H9 (cell line): ENCODE results near the gene FGFBP3. TPM values are rescaled to one million over a fixed set of nuclear protein-coding genes. Genes with fewer than 3 reads are reported as not detected.

Experiments used
- DNase-seq: peaks from one replicate; pipeline ENCODE4 v3.0.0-alpha.2; 2017
- H2AFZ ChIP-seq: one replicate; pipeline ENCODE4 v1.6.1; 2013; ENCODE audit warnings: mild to moderate bottlenecking, low read length, control low read depth, moderate library complexity
- H2AK5ac ChIP-seq: 2 replicates; pipeline ENCODE4 v1.6.1; 2013; ENCODE audit warnings: low read length, control low read depth, mixed read lengths; ENCODE audit not compliant: insufficient read length
- H2BK120ac ChIP-seq: one replicate; pipeline ENCODE4 v1.6.1; 2013; ENCODE audit warnings: low read depth, mild to moderate bottlenecking, low read length, control low read depth, inconsistent platforms; ENCODE audit not compliant: poor library complexity, severe bottlenecking
- H2BK12ac ChIP-seq: 2 replicates; pipeline ENCODE4 v1.6.1; 2013; ENCODE audit warnings: low read length, control low read depth, mixed read lengths, low read depth; ENCODE audit not compliant: insufficient read length
- H2BK15ac ChIP-seq: 2 replicates; pipeline ENCODE4 v1.6.1; 2013; ENCODE audit warnings: low read depth, low read length, control low read depth
- H2BK20ac ChIP-seq: one replicate; pipeline ENCODE4 v1.6.1; 2013; ENCODE audit warnings: low read depth, mild to moderate bottlenecking, low read length, control low read depth, inconsistent platforms; ENCODE audit not compliant: poor library complexity, severe bottlenecking
- H2BK5ac ChIP-seq: 2 replicates; pipeline ENCODE4 v1.6.1; 2013; ENCODE audit warnings: low read length, control low read depth, mixed read lengths; ENCODE audit not compliant: insufficient read length
- H3K14ac ChIP-seq: 2 replicates; pipeline ENCODE4 v1.6.1; 2013; ENCODE audit warnings: low read length, control low read depth; ENCODE audit not compliant: insufficient read depth
- H3K18ac ChIP-seq: 2 replicates; pipeline ENCODE4 v1.6.1; 2013; ENCODE audit warnings: low read depth, mild to moderate bottlenecking, mixed read lengths, low read length, control low read depth; ENCODE audit not compliant: insufficient read length
- H3K23ac ChIP-seq: 2 replicates; pipeline ENCODE4 v1.6.1; 2013; ENCODE audit warnings: low read length, control low read depth, mixed read lengths, low read depth; ENCODE audit not compliant: insufficient read length
- H3K23me2 ChIP-seq: 2 replicates; pipeline ENCODE4 v1.6.1; 2013; ENCODE audit warnings: low read depth, mild to moderate bottlenecking, mixed read lengths, low read length, control low read depth; ENCODE audit not compliant: insufficient read length, poor library complexity, severe bottlenecking
- H3K27ac ChIP-seq: 2 replicates; pipeline ENCODE4 v1.5.1; 2013; ENCODE audit warnings: low read length, control low read depth, mixed read lengths, low read depth; ENCODE audit not compliant: insufficient read length
- H3K27me3 ChIP-seq: 2 replicates; pipeline ENCODE4 v1.6.1; 2013; ENCODE audit warnings: low read length, control low read depth, inconsistent platforms; ENCODE audit not compliant: insufficient read depth
- H3K4ac ChIP-seq: 2 replicates; pipeline ENCODE4 v1.6.1; 2013; ENCODE audit warnings: low read depth, mild to moderate bottlenecking, control low read depth, inconsistent platforms, low read length, moderate library complexity
- H3K4me1 ChIP-seq: 2 replicates; pipeline ENCODE4 v1.6.1; 2013; ENCODE audit warnings: low read length, control low read depth, inconsistent platforms; ENCODE audit not compliant: insufficient read depth
- H3K4me2 ChIP-seq: 2 replicates; pipeline ENCODE4 v1.6.1; 2013; ENCODE audit warnings: low read length, control low read depth, mixed read lengths; ENCODE audit not compliant: insufficient read length, insufficient read depth
- H3K56ac ChIP-seq: 2 replicates; pipeline ENCODE4 v1.6.1; 2013; ENCODE audit warnings: low read depth, mild to moderate bottlenecking, mixed read lengths, low read length, control low read depth; ENCODE audit not compliant: insufficient read length
- H3K79me1 ChIP-seq: 2 replicates; pipeline ENCODE4 v1.6.1; 2013; ENCODE audit warnings: low read depth, mild to moderate bottlenecking, moderate library complexity, low read length, control low read depth, inconsistent platforms; ENCODE audit not compliant: insufficient read depth, poor library complexity, severe bottlenecking
- H3K79me2 ChIP-seq: 2 replicates; pipeline ENCODE4 v1.6.1; 2013; ENCODE audit warnings: low read length, control low read depth, inconsistent platforms; ENCODE audit not compliant: insufficient read depth
- H3K9ac ChIP-seq: 2 replicates; pipeline ENCODE4 v1.6.1; 2013; ENCODE audit warnings: low read length, control low read depth, mixed read lengths; ENCODE audit not compliant: insufficient read length; ENCODE audit errors: extremely low read depth
- H3K9me3 ChIP-seq: one replicate; pipeline ENCODE4 v1.6.1; 2013; ENCODE audit warnings: low read depth, low read length, inconsistent platforms; ENCODE audit not compliant: control insufficient read depth
- H3T11ph ChIP-seq: one replicate; pipeline ENCODE4 v1.6.1; 2013; ENCODE audit warnings: mild to moderate bottlenecking, low read length, control low read depth, inconsistent platforms
- H4K20me1 ChIP-seq: one replicate; pipeline ENCODE4 v1.6.1; 2013; ENCODE audit not compliant: control insufficient read depth, insufficient read length, insufficient read depth
- H4K5ac ChIP-seq: 2 replicates; pipeline ENCODE4 v1.6.1; 2013; ENCODE audit warnings: low read depth, mild to moderate bottlenecking, mixed read lengths, low read length, control low read depth; ENCODE audit not compliant: insufficient read length
- H4K8ac ChIP-seq: replicated peaks from 2 replicates; pipeline ENCODE4 v1.6.1; 2013; ENCODE audit warnings: low read length, control low read depth, mixed read lengths, low read depth; ENCODE audit not compliant: insufficient read length
- H4K91ac ChIP-seq: 2 replicates; pipeline ENCODE4 v1.6.1; 2013; ENCODE audit warnings: low read depth, mild to moderate bottlenecking, moderate library complexity, mixed read lengths, low read length, control low read depth; ENCODE audit not compliant: insufficient read length
- H3K27ac Mint-ChIP-seq, 3 experiments: 2 replicates in 2 of 3; 3 replicates in 1 of 3; pipeline ENCODE4 v1.8.0; 2020 to 2021; ENCODE audit warnings: mixed read lengths in 3 of 3, mild to moderate bottlenecking in 1 of 3, moderate library complexity in 1 of 3
- H3K27me3 Mint-ChIP-seq: 2 replicates; pipeline ENCODE4 v1.8.0; 2021; ENCODE audit warnings: low read depth, mild to moderate bottlenecking, moderate library complexity, mixed read lengths
- H3K36me3 Mint-ChIP-seq, 3 experiments: 2 replicates in 2 of 3; 3 replicates in 1 of 3; pipeline ENCODE4 v1.8.0; 2020 to 2021; ENCODE audit warnings: low read depth in 3 of 3, mixed read lengths in 3 of 3; ENCODE audit not compliant: insufficient read depth in 1 of 3
- H3K4me1 Mint-ChIP-seq, 2 experiments: 2 replicates each; pipeline ENCODE4 v1.8.0; 2020; ENCODE audit warnings: mixed read lengths in 2 of 2
- H3K4me3 Mint-ChIP-seq, 2 experiments: 2 replicates in 1 of 2; 3 replicates in 1 of 2; pipeline ENCODE4 v1.8.0; 2020 to 2021; ENCODE audit warnings: mild to moderate bottlenecking in 2 of 2, mixed read lengths in 2 of 2, moderate library complexity in 1 of 2
- H3K9me3 Mint-ChIP-seq, 2 experiments: 2 replicates in 1 of 2; 3 replicates in 1 of 2; pipeline ENCODE4 v1.8.0; 2020; ENCODE audit warnings: mild to moderate bottlenecking in 2 of 2, mixed read lengths in 2 of 2, moderate library complexity in 1 of 2
- CTCF ChIP-seq: fragments of 200-600 bp; sonication (generic); conservative IDR thresholded peaks from 3 replicates; pipeline ENCODE4 v1.8.0; 2021; ENCODE audit warnings: antibody characterized with exemption, mild to moderate bottlenecking
- WGBS: extraction: QIAGEN DNeasy Blood & Tissue Kit; methylation state at CpG from one replicate; pipeline ENCODE4 v1.1.7; 2013; ENCODE audit warnings: missing lambda C conversion rate, low lambda C conversion rate, mixed read lengths; ENCODE audit not compliant: insufficient read length; ENCODE audit errors: extremely low coverage; 5-methylcytosine and 5-hydroxymethylcytosine counted together
- total RNA-seq: library from RNA; stranded (reverse); gene quantifications from 2 replicates; pipeline ENCODE4 v1.2.1, GENCODE V29; 2021

FGFBP3 gene
- total RNA-seq, 1 experiment from 2014 or later, result 49.3 TPM

- no peak overlapping the region for H3K4me3 Mint-ChIP-seq
- Histone ChIP-seq H4K5ac (no peak overlapping the region), H2BK120ac (no peak overlapping the region), H4K91ac (no peak overlapping the region), H3K23ac (no peak overlapping the region), H3K27ac (no peak overlapping the region), H3K4me2 (no peak overlapping the region), H3K23me2 (no peaks in the 10 kb centered on the region), H3K4ac (no peak overlapping the region), H3K27me3 (no peaks in the 10 kb centered on the region), H3T11ph (no peak overlapping the region), H3K79me1 (no peaks in the 10 kb centered on the region), H2BK15ac (no peak overlapping the region), H2AFZ (no peak overlapping the region), H3K9me3 (no peaks in the 10 kb centered on the region), H2AK5ac (no peak overlapping the region), H3K79me2 (no peaks in the 10 kb centered on the region), H2BK5ac (no peak overlapping the region), H3K4me1 (no peaks in the 10 kb centered on the region), H2BK12ac (no peak overlapping the region), H2BK20ac (no peak overlapping the region), H3K18ac (no peak overlapping the region), H4K8ac (no peak overlapping the region), H4K20me1 (no peaks in the 10 kb centered on the region), H3K14ac (no peak overlapping the region), H3K9ac (no peak overlapping the region), H3K56ac (no peak overlapping the region)
- no peaks in the 10 kb centered on the region for H3K9me3 Mint-ChIP-seq
- H3K27me3 Mint-ChIP-seq, result no peaks in the 10 kb centered on the region
- no peak overlapping the region; a peak in 1 of 7 replicates for H3K27ac Mint-ChIP-seq
- WGBS, result no CpG with 5 or more reads among the region's 5 CpGs
- DNase-seq, result no peak
- no peak for TF ChIP-seq CTCF
- peaks cover 20 to 45% (median 39%) of the 10 kb centered on the region in 3 experiments for H3K36me3 Mint-ChIP-seq
- H3K4me1 Mint-ChIP-seq, result no peaks in the 10 kb centered on the region
These were observed 35.8 kb upstream of the FGFBP3 start for GRCh38 chr10:91944880-91945630.
